Measurements from ENCODE around the gene REXO5.

REXO5 gene

GRCh38 chr16:20873331-20873730, 67.0 kb downstream of the REXO5 start:
- WGBS: 83% methylated on average over 3 of the region's 3 CpGs
- Histone ChIP-seq H3K9me3 (ENCODE audit: insufficient read depth, low read depth, low read length) (no peaks in the 10 kb centered on the region), H3K9ac (ENCODE audit: low read depth, low read length) (no peak overlapping the region), H3K27me3 (ENCODE audit: insufficient read depth, low read length) (no peaks in the 10 kb centered on the region), H3K4me3 (ENCODE audit: low read length) (no peak overlapping the region), H3K4me1 (ENCODE audit: insufficient read depth, low read length) (peaks cover 11% of the 10 kb centered on the region; the same call in 1 of the 2 replicates), H3K27ac (ENCODE audit: low read depth, low read length) (no peak overlapping the region), H3K36me3 (ENCODE audit: insufficient read depth, low read length) (no peaks in the 10 kb centered on the region)

GRCh38 chr16:20874088-20874581, 67.8 kb downstream of the REXO5 start:
- Histone ChIP-seq H3K9me3 (ENCODE audit: insufficient read depth, low read depth, low read length) (no peaks in the 10 kb centered on the region), H3K9ac (ENCODE audit: low read depth, low read length) (no peak overlapping the region), H3K4me1 (ENCODE audit: insufficient read depth, low read length) (peaks cover 19% of the 10 kb centered on the region; the same call in 1 of the 2 replicates), H3K27me3 (ENCODE audit: insufficient read depth, low read length) (no peaks in the 10 kb centered on the region), H3K27ac (ENCODE audit: low read depth, low read length) (no peak overlapping the region), H3K4me3 (ENCODE audit: low read length) (no peak overlapping the region), H3K36me3 (ENCODE audit: insufficient read depth, low read length) (no peaks in the 10 kb centered on the region)
- WGBS: 88% methylated on average over 3 of the region's 4 CpGs

GRCh38 chr16:20875355-20875650, 69.0 kb downstream of the REXO5 start:
- Histone ChIP-seq H3K36me3 (ENCODE audit: insufficient read depth, low read length) (no peaks in the 10 kb centered on the region), H3K27me3 (ENCODE audit: insufficient read depth, low read length) (no peaks in the 10 kb centered on the region), H3K4me3 (ENCODE audit: low read length) (no peak overlapping the region), H3K4me1 (ENCODE audit: insufficient read depth, low read length) (peaks cover 28% of the 10 kb centered on the region; the same call in 1 of the 2 replicates), H3K9me3 (ENCODE audit: insufficient read depth, low read depth, low read length) (no peaks in the 10 kb centered on the region), H3K27ac (ENCODE audit: low read depth, low read length) (no peak overlapping the region), H3K9ac (ENCODE audit: low read depth, low read length) (no peak overlapping the region)
- 100% methylated on average over 1 of the region's 1 CpG for WGBS

- no peaks in the 10 kb centered on the region for H3K27me3 ChIP-seq (ENCODE audit: insufficient read depth, low read length)
- no peaks in the 10 kb centered on the region for H3K9me3 ChIP-seq (ENCODE audit: insufficient read depth, low read depth, low read length)
- H3K4me3 ChIP-seq (ENCODE audit: low read length): no peak overlapping the region
- H3K36me3 ChIP-seq (ENCODE audit: insufficient read depth, low read length): no peaks in the 10 kb centered on the region; the same call in 1 of the 2 replicates
- H3K27ac ChIP-seq (ENCODE audit: low read depth, low read length): no peak overlapping the region
- no peak overlapping the region for H3K9ac ChIP-seq (ENCODE audit: low read depth, low read length)
- WGBS: 85% methylated on average over 5 of the region's 5 CpGs
- peaks cover 24% of the 10 kb centered on the region; the same call in 1 of the 2 replicates for H3K4me1 ChIP-seq (ENCODE audit: insufficient read depth, low read length)
These were observed 72.4 kb downstream of the REXO5 start for GRCh38 chr16:20878682-20879147.

GRCh38 chr16:20879175-20880040, 73.1 kb downstream of the REXO5 start:
- no peak overlapping the region for H3K4me3 ChIP-seq (ENCODE audit: low read length)
- peaks cover 24% of the 10 kb centered on the region; the same call in 1 of the 2 replicates for H3K4me1 ChIP-seq (ENCODE audit: insufficient read depth, low read length)
- H3K36me3 ChIP-seq (ENCODE audit: insufficient read depth, low read length): no peaks in the 10 kb centered on the region; the same call in 1 of the 2 replicates
- H3K9me3 ChIP-seq (ENCODE audit: insufficient read depth, low read depth, low read length): no peaks in the 10 kb centered on the region
- WGBS: 84% methylated on average over 7 of the region's 7 CpGs
- no peak overlapping the region for H3K9ac ChIP-seq (ENCODE audit: low read depth, low read length)
- H3K27me3 ChIP-seq (ENCODE audit: insufficient read depth, low read length): no peaks in the 10 kb centered on the region
- H3K27ac ChIP-seq (ENCODE audit: low read depth, low read length): no peak overlapping the region

GRCh38 chr16:20880867-20881502, 74.7 kb downstream of the REXO5 start:
- 100% methylated on average over 3 of the region's 3 CpGs for WGBS

GRCh38 chr16:20881503-20881878, 75.2 kb downstream of the REXO5 start:
- Histone ChIP-seq H3K4me1 (ENCODE audit: insufficient read depth, low read length) (peaks cover 18% of the 10 kb centered on the region; the same call in 1 of the 2 replicates), H3K36me3 (ENCODE audit: insufficient read depth, low read length) (no peaks in the 10 kb centered on the region; the same call in 1 of the 2 replicates), H3K9me3 (ENCODE audit: insufficient read depth, low read depth, low read length) (no peaks in the 10 kb centered on the region), H3K27me3 (ENCODE audit: insufficient read depth, low read length) (no peaks in the 10 kb centered on the region), H3K9ac (ENCODE audit: low read depth, low read length) (no peak overlapping the region), H3K4me3 (ENCODE audit: low read length) (no peak overlapping the region), H3K27ac (ENCODE audit: low read depth, low read length) (no peak overlapping the region)
- WGBS: 89% methylated on average over 6 of the region's 6 CpGs

More at GRCh38 chr16:20880867-20881502, 74.7 kb downstream of the REXO5 start:
- no peak overlapping the region for H3K9ac ChIP-seq (ENCODE audit: low read depth, low read length)
- H3K27ac ChIP-seq (ENCODE audit: low read depth, low read length): no peak overlapping the region
- H3K4me3 ChIP-seq (ENCODE audit: low read length): no peak overlapping the region
- H3K9me3 ChIP-seq (ENCODE audit: insufficient read depth, low read depth, low read length): no peaks in the 10 kb centered on the region
- peaks cover 18% of the 10 kb centered on the region; the same call in 1 of the 2 replicates for H3K4me1 ChIP-seq (ENCODE audit: insufficient read depth, low read length)
- H3K27me3 ChIP-seq (ENCODE audit: insufficient read depth, low read length): no peaks in the 10 kb centered on the region
- no peaks in the 10 kb centered on the region; the same call in 1 of the 2 replicates for H3K36me3 ChIP-seq (ENCODE audit: insufficient read depth, low read length)

- Histone ChIP-seq H3K27ac (ENCODE audit: low read depth, low read length) (no peak overlapping the region), H3K9ac (ENCODE audit: low read depth, low read length) (no peak overlapping the region), H3K4me1 (ENCODE audit: insufficient read depth, low read length) (peaks cover 14% of the 10 kb centered on the region; the same call in 1 of the 2 replicates), H3K27me3 (ENCODE audit: insufficient read depth, low read length) (no peaks in the 10 kb centered on the region), H3K4me3 (ENCODE audit: low read length) (no peak overlapping the region), H3K36me3 (ENCODE audit: insufficient read depth, low read length) (no peaks in the 10 kb centered on the region; the same call in 1 of the 2 replicates), H3K9me3 (ENCODE audit: insufficient read depth, low read depth, low read length) (no peaks in the 10 kb centered on the region)
- 94% methylated on average over 5 of the region's 5 CpGs for WGBS
These were observed 77.4 kb downstream of the REXO5 start for GRCh38 chr16:20883554-20884239.

GRCh38 chr16:20884240-20884556, 77.9 kb downstream of the REXO5 start:
- 84% methylated on average over 1 of the region's 1 CpG for WGBS
- Histone ChIP-seq H3K9ac (ENCODE audit: low read depth, low read length) (no peak overlapping the region), H3K4me1 (ENCODE audit: insufficient read depth, low read length) (peaks cover 9% of the 10 kb centered on the region), H3K27me3 (ENCODE audit: insufficient read depth, low read length) (no peaks in the 10 kb centered on the region), H3K27ac (ENCODE audit: low read depth, low read length) (no peak overlapping the region), H3K9me3 (ENCODE audit: insufficient read depth, low read depth, low read length) (no peaks in the 10 kb centered on the region), H3K36me3 (ENCODE audit: insufficient read depth, low read length) (no peaks in the 10 kb centered on the region; the same call in 1 of the 2 replicates), H3K4me3 (ENCODE audit: low read length) (no peak overlapping the region)

- peaks cover 15% of the 10 kb centered on the region for H3K4me1 ChIP-seq (ENCODE audit: insufficient read depth, low read length)
- H3K36me3 ChIP-seq (ENCODE audit: insufficient read depth, low read length): no peaks in the 10 kb centered on the region; the same call in 1 of the 2 replicates
- no peak overlapping the region for H3K4me3 ChIP-seq (ENCODE audit: low read length)
- no peak overlapping the region for H3K27ac ChIP-seq (ENCODE audit: low read depth, low read length)
- H3K27me3 ChIP-seq (ENCODE audit: insufficient read depth, low read length): no peaks in the 10 kb centered on the region
- no peaks in the 10 kb centered on the region for H3K9me3 ChIP-seq (ENCODE audit: insufficient read depth, low read depth, low read length)
- H3K9ac ChIP-seq (ENCODE audit: low read depth, low read length): no peak overlapping the region
- 0% methylated on average over 1 of the region's 1 CpG for WGBS
These were observed 80.0 kb downstream of the REXO5 start for GRCh38 chr16:20886320-20886719.

- H3K9me3 ChIP-seq (ENCODE audit: insufficient read depth, low read depth, low read length): no peaks in the 10 kb centered on the region
- H3K27ac ChIP-seq (ENCODE audit: low read depth, low read length): no peak overlapping the region
- peaks cover 8% of the 10 kb centered on the region; the same call in 1 of the 2 replicates for H3K36me3 ChIP-seq (ENCODE audit: insufficient read depth, low read length)
- no peak overlapping the region for H3K4me3 ChIP-seq (ENCODE audit: low read length)
- peaks cover 15% of the 10 kb centered on the region for H3K4me1 ChIP-seq (ENCODE audit: insufficient read depth, low read length)
- no peak overlapping the region for H3K9ac ChIP-seq (ENCODE audit: low read depth, low read length)
- WGBS: 100% methylated on average over 1 of the region's 1 CpG
- no peaks in the 10 kb centered on the region for H3K27me3 ChIP-seq (ENCODE audit: insufficient read depth, low read length)
These were observed 80.9 kb downstream of the REXO5 start for GRCh38 chr16:20887207-20887606.

Measured in HUES64 (cell line).